ENCODE data around the gene MGAT3. TPM values are rescaled to one million over a fixed set of nuclear protein-coding genes. Genes with fewer than 3 reads are reported as not detected.

MGAT3 gene
- total and polyA plus RNA-seq, 2 donors from 2014 or later = 2.7 to 5.4 TPM

- FAIRE-seq = no peak
- intact Hi-C loops (cut with DNase I) = no loop called here
- no peaks in the 10 kb centered on the region for H3K9me3 ChIP-seq (ENCODE audit: control insufficient read depth in 2 of 3, insufficient read depth in 1 of 3, low read length in 3 of 3)
- DNase-seq = no peak
- H3K27me3 ChIP-seq (ENCODE audit: control insufficient read depth, insufficient read depth, low read length) = no peaks in the 10 kb centered on the region
- peaks cover 0 to 5% (median 0%) of the 10 kb centered on the region in 3 donors for H3K4me1 ChIP-seq (ENCODE audit: control insufficient read depth in 2 of 3, insufficient read depth in 2 of 3, low read depth in 1 of 3, low read length in 3 of 3)
- H3K36me3 ChIP-seq (ENCODE audit: control insufficient read depth in 2 of 3, insufficient read depth in 3 of 3, low read length in 3 of 3) = no peaks in the 10 kb centered on the region
- H3K9ac ChIP-seq (ENCODE audit: low read length in 3 of 3) = no peak overlapping the region
- TF ChIP-seq, protein P1, sequence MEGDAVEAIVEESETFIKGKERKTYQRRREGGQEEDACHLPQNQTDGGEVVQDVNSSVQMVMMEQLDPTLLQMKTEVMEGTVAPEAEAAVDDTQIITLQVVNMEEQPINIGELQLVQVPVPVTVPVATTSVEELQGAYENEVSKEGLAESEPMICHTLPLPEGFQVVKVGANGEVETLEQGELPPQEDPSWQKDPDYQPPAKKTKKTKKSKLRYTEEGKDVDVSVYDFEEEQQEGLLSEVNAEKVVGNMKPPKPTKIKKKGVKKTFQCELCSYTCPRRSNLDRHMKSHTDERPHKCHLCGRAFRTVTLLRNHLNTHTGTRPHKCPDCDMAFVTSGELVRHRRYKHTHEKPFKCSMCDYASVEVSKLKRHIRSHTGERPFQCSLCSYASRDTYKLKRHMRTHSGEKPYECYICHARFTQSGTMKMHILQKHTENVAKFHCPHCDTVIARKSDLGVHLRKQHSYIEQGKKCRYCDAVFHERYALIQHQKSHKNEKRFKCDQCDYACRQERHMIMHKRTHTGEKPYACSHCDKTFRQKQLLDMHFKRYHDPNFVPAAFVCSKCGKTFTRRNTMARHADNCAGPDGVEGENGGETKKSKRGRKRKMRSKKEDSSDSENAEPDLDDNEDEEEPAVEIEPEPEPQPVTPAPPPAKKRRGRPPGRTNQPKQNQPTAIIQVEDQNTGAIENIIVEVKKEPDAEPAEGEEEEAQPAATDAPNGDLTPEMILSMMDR (IDR thresholded peaks at IDR 0.05; ENCODE audit: borderline replicate concordance, extremely low read depth, insufficient read depth) = no peak
- no peak overlapping the region for H3K27ac ChIP-seq (ENCODE audit: low read depth in 2 of 2, low read length in 2 of 2)
- H3K4me3 ChIP-seq (ENCODE audit: low read length in 3 of 3) = peak overlapping the region in 1 of 3 donors; percentile 25
Measured at GRCh38 chr22:39437791-39438704, 18.8 kb upstream of the MGAT3 start.

GRCh38 chr22:39439170-39439569 is 17.6 kb upstream of the MGAT3 start:
- TF ChIP-seq, protein P1 (IDR thresholded peaks at IDR 0.05; ENCODE audit: borderline replicate concordance, extremely low read depth, insufficient read depth) = no peak
- H3K9me3 ChIP-seq (ENCODE audit: control insufficient read depth in 2 of 3, insufficient read depth in 1 of 3, low read length in 3 of 3) = no peaks in the 10 kb centered on the region
- no peak overlapping the region for H3K27ac ChIP-seq (ENCODE audit: low read depth in 2 of 2, low read length in 2 of 2)
- no peak overlapping the region for H3K4me3 ChIP-seq (ENCODE audit: low read length in 3 of 3)
- intact Hi-C loops (cut with DNase I) = no loop called here
- no peak for DNase-seq
- H3K9ac ChIP-seq (ENCODE audit: low read length in 3 of 3) = no peak overlapping the region
- FAIRE-seq = no peak
- no peaks in the 10 kb centered on the region for H3K27me3 ChIP-seq (ENCODE audit: control insufficient read depth, insufficient read depth, low read length)
- H3K36me3 ChIP-seq (ENCODE audit: control insufficient read depth in 2 of 3, insufficient read depth in 3 of 3, low read length in 3 of 3) = no peaks in the 10 kb centered on the region
- H3K4me1 ChIP-seq (ENCODE audit: control insufficient read depth in 2 of 3, insufficient read depth in 2 of 3, low read depth in 1 of 3, low read length in 3 of 3) = peaks cover 0 to 5% (median 0%) of the 10 kb centered on the region in 3 donors

DNA sequence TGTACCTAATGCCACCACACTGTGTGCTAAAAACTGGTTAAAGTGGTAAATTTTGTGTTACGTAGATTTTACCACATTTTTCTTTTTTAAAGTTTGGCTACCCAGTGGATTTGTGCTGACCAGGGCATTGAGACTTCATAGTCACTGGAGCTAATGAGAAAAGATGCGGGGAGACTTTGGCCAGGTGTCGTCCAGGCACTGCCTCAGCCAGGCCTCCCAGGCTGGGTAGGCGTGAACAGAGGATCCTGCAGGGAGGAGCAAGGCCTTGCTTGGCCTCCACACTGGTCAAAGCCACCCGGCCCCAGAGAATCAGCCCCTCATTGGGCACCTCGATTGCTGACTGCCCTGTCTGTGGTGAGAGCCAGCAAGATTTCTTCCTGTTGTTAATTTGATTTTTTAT is 13.4 kb upstream of the MGAT3 start:
- H3K4me3 ChIP-seq (ENCODE audit: low read length in 3 of 3) = no peak overlapping the region
- intact Hi-C loops (cut with DNase I) = no loop called here
- H3K9me3 ChIP-seq (ENCODE audit: control insufficient read depth in 2 of 3, insufficient read depth in 1 of 3, low read length in 3 of 3) = no peaks in the 10 kb centered on the region
- H3K27me3 ChIP-seq (ENCODE audit: control insufficient read depth, insufficient read depth, low read length) = no peaks in the 10 kb centered on the region
- FAIRE-seq (no peak), DNase-seq (no peak)
- no peaks in the 10 kb centered on the region for H3K4me1 ChIP-seq (ENCODE audit: control insufficient read depth in 2 of 3, insufficient read depth in 2 of 3, low read depth in 1 of 3, low read length in 3 of 3)
- H3K27ac ChIP-seq (ENCODE audit: low read depth in 2 of 2, low read length in 2 of 2) = no peak overlapping the region
- TF ChIP-seq, protein P1 (IDR thresholded peaks at IDR 0.05; ENCODE audit: borderline replicate concordance, extremely low read depth, insufficient read depth) = no peak
- no peak overlapping the region for H3K9ac ChIP-seq (ENCODE audit: low read length in 3 of 3)
- no peaks in the 10 kb centered on the region for H3K36me3 ChIP-seq (ENCODE audit: control insufficient read depth in 2 of 3, insufficient read depth in 3 of 3, low read length in 3 of 3)

Measured in kidney (tissue), 14 donors.